Spleen (tissue), 11 donors: ENCODE results near the gene TAF7. TPM values are rescaled to one million over a fixed set of nuclear protein-coding genes. Genes with fewer than 3 reads are reported as not detected.
"Not testable (repeated sequence)": the region's sequence is repeated elsewhere in the genome, so short reads cannot be mapped to it uniquely, and the experiment has no call there.

Experiments
- DNase-seq: peaks from one replicate; pipeline ENCODE4 v3.0.0-alpha.2; 2020
- H3K27ac ChIP-seq, 8 donors: fragments of 200-600 bp; sonication (generic) in 7 of 8; 1 replicate in 4 of 8; 2 replicates in 4 of 8; pipeline versions ENCODE4 v1.5.0 to v1.8.0; 2016 to 2021; ENCODE audit warnings: inconsistent platforms in 4 of 8, mild to moderate bottlenecking in 4 of 8, moderate library complexity in 1 of 8
- H3K27me3 ChIP-seq, 7 donors: fragments of 200-600 bp; sonication (generic) in 6 of 7; replicated peaks in 1 of 7; 1 replicate in 4 of 7; 2 replicates in 3 of 7; pipeline versions ENCODE4 v1.5.0 to v1.8.0; 2016 to 2021; ENCODE audit warnings: inconsistent platforms in 3 of 7, mild to moderate bottlenecking in 1 of 7
- H3K36me3 ChIP-seq, 6 donors: fragments of 200-600 bp; sonication (generic) in 5 of 6; 1 replicate in 4 of 6; 2 replicates in 2 of 6; pipeline versions ENCODE4 v1.5.0 to v1.8.0; 2016 to 2021; ENCODE audit warnings: inconsistent platforms in 2 of 6
- H3K4me1 ChIP-seq, 6 donors: fragments of 200-600 bp; sonication (generic) in 5 of 6; 1 replicate in 3 of 6; 2 replicates in 3 of 6; pipeline versions ENCODE4 v1.5.0 to v1.8.0; 2016 to 2021; ENCODE audit warnings: inconsistent platforms in 3 of 6
- H3K4me3 ChIP-seq, 8 donors: fragments of 200-600 bp; sonication (generic) in 7 of 8; 1 replicate in 4 of 8; 2 replicates in 4 of 8; pipeline versions ENCODE4 v1.5.0 to v1.8.0; 2016 to 2021; ENCODE audit warnings: inconsistent platforms in 4 of 8, mild to moderate bottlenecking in 4 of 8, moderate library complexity in 2 of 8
- H3K9me3 ChIP-seq, 8 donors: fragments of 200-600 bp; sonication (generic) in 7 of 8; 1 replicate in 4 of 8; 2 replicates in 4 of 8; pipeline versions ENCODE4 v1.5.0 to v1.8.0; 2016 to 2021; ENCODE audit warnings: inconsistent platforms in 4 of 8
- CTCF ChIP-seq, 11 experiments: fragments of 200-600 bp in 7 of 11; fragments of 450-650 bp in 4 of 11; sonication (generic) in 4 of 11; IDR thresholded peaks in 8 of 11; conservative IDR thresholded peaks in 3 of 11; 1 replicate in 7 of 11; 2 replicates in 4 of 11; pipeline versions ENCODE4 v1.4.0 to v1.8.0; 2016 to 2021; ENCODE audit warnings: antibody characterized with exemption in 11 of 11, inconsistent platforms in 4 of 11, mild to moderate bottlenecking in 1 of 11
- POLR2A ChIP-seq, 3 donors: fragments of 450-650 bp; IDR thresholded peaks; one replicate each; pipeline ENCODE4 v1.5.1; 2017; ENCODE audit warnings: antibody characterized with exemption in 3 of 3, mild to moderate bottlenecking in 1 of 3
- POLR2AphosphoS5 ChIP-seq, 3 donors: sonication (generic); formaldehyde crosslinking; IDR thresholded peaks; one replicate each; pipeline ENCODE4 v1.5.1; 2017; ENCODE audit warnings: antibody characterized with exemption in 3 of 3
- WGBS, 5 donors: extraction: QIAGEN DNeasy Blood & Tissue Kit in 3 of 5; methylation state at CpG; one replicate each; pipeline versions ENCODE4 v1.1.5 to v1.1.7; 2013 to 2018; 5-methylcytosine and 5-hydroxymethylcytosine counted together
- intact Hi-C: fragments of 100-400 bp; cut with DNase I; formaldehyde crosslinking; loops from one replicate; pipeline ENCODE4 v1.15.0; 2023; ENCODE audit warnings: low total_unique reads
- polyA plus RNA-seq, 3 donors: library from polyadenylated mRNA; stranded (reverse); fragments of 200-250 nt; gene quantifications; one replicate each; pipeline ENCODE4 v1.2.1, GENCODE V29; 2013
- total RNA-seq, 7 donors: library from RNA; depleted of rRNA in 3 of 7; stranded (reverse); fragments of >200 nt in 3 of 7; fragmentation: NEBNext Ultra II Directional in 4 of 7; extraction: Animal tissue kit (Norgen Biotek cat#: 25700) in 4 of 7; gene quantifications; one replicate each; pipeline versions ENCODE4 v1.1.0 to v1.2.1, GENCODE V29; 2016 to 2021
- donor health status: healthy with polysubstance abuse.
- donor health status: DM: no; HTN: no; CAD: no; lungs with moderate emphysema.
- donor health status: DM: no; HTN: no; CAD: no.
- donor health status: Bipolar disorder and iron deficiency.
- donor health status: healthy.
- donor health status: DM: no; HTN: no; CAD: no.
- donor health status: DM: yes; HTN: yes; CAD: no.

Gene TAF7
- total and polyA plus RNA-seq, 10 donors = 67.6 to 112 (median 78.9) TPM

DNA sequence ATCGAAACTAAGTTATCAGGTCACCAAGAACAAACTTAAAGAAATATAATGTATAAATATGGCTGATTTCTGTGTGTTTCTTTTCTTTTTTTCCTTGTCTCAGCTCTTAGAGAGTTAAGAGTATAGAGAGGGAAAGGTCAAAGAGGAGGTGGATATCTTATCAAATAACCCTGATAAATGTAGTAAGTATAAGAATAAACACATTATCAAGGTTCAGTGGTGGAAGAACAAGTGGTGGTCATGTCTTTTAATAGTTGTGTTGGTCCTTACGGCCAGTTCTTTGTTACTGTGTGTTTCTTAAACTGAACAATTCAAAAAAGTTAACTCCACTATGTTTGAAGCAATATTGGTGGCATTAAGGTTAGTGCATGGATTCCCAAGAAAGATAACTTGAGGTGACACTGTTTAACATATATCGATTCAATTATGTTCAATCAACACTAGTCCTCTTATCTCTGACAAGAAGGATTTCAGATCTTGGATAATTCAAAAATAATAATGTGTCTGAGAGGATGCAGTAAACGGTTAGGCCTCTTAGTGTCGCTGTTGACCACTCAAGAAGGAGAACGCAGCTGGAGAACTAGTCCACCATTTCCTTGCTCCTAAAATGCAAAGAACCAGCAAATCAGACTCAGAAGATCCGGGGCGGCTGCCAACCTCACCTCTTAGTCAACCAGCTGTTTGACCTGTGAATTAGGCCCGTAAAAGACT lies 22.8 kb upstream of the TAF7 start, which contains the start of gene PCDHGA3:
Gene PCDHGA3, plus strand, starts transcription at position 588 of the 711 bp plus-strand sequence. CDS start 205 bp downstream, outside the sequence.
- no peaks in the 10 kb centered on the region for H3K36me3 ChIP-seq
- TF ChIP-seq CTCF (IDR thresholded peaks at IDR 0.05 in 8 of 11, conservative IDR thresholded peaks at IDR 0.05 in 3 of 11) (peak in 1 of 11 experiments; percentile 12), POLR2AphosphoS5 (IDR thresholded peaks at IDR 0.05) (no peak)
- H3K4me1 ChIP-seq = no peaks in the 10 kb centered on the region
- no peak within 1 kb of the TSS for H3K27ac ChIP-seq
- H3K4me3 ChIP-seq = peak within 1 kb of the TSS in 2 of 8 donors; percentile 10 to 42
- DNase-seq = no peak
- H3K27me3 ChIP-seq = peaks cover 0 to 100% (median 7%) of the 10 kb centered on the region in 7 donors
- peaks cover 0 to 100% (median 94%) of the 10 kb centered on the region in 8 donors for H3K9me3 ChIP-seq
- 24 to 29% (median 27%) methylated on average over 9 of the region's 9 CpGs for WGBS, 5 donors
- intact Hi-C loops = no loop called here

GRCh38 chr5:141342773-141343172 lies 22.2 kb upstream of the TAF7 start:
- no peak for TF ChIP-seq CTCF (IDR thresholded peaks at IDR 0.05 in 8 of 11, conservative IDR thresholded peaks at IDR 0.05 in 3 of 11)
- no peak for TF ChIP-seq POLR2AphosphoS5 (IDR thresholded peaks at IDR 0.05)
- no peak for TF ChIP-seq POLR2A (IDR thresholded peaks at IDR 0.05)
- Histone ChIP-seq H3K4me3 (no peak overlapping the region), H3K36me3 (no peaks in the 10 kb centered on the region), H3K9me3 (peaks cover 0 to 100% (median 94%) of the 10 kb centered on the region in 8 donors), H3K4me1 (no peaks in the 10 kb centered on the region), H3K27ac (no peak overlapping the region), H3K27me3 (peaks cover 0 to 100% (median 8%) of the 10 kb centered on the region in 7 donors)
- intact Hi-C loops = no loop called here
- no peak for DNase-seq
- 12 to 28% (median 20%) methylated on average over 1 of the region's 1 CpG for WGBS, 5 donors

- peaks cover 0 to 100% (median 92%) of the 10 kb centered on the region in 8 donors for H3K9me3 ChIP-seq
- H3K27me3 ChIP-seq = peaks cover 0 to 100% (median 14%) of the 10 kb centered on the region in 7 donors
- H3K4me3 ChIP-seq, H3K4me1 ChIP-seq, H3K27ac ChIP-seq, H3K36me3 ChIP-seq, DNase-seq, intact Hi-C loops: not testable (repeated sequence)
- WGBS, 5 donors = 47 to 72% (median 62%) methylated on average over 16 to 45 of the region's 45 CpGs
These were observed 20.3 kb upstream of the TAF7 start for GRCh38 chr5:141340781-141341354.

- Histone ChIP-seq H3K36me3 (no peaks in the 10 kb centered on the region), H3K27me3 (peaks cover 0 to 100% (median 24%) of the 10 kb centered on the region in 7 donors), H3K4me3 (peak within 1 kb of the TSS in 4 of 8 donors; percentile 11 to 39 (median 24)), H3K27ac (no peak within 1 kb of the TSS), H3K9me3 (peaks cover 0 to 100% (median 88%) of the 10 kb centered on the region in 8 donors), H3K4me1 (no peaks in the 10 kb centered on the region)
- peak in 2 of 11 experiments; percentile 30 to 38 for TF ChIP-seq CTCF (IDR thresholded peaks at IDR 0.05 in 8 of 11, conservative IDR thresholded peaks at IDR 0.05 in 3 of 11)
- TF ChIP-seq POLR2A (IDR thresholded peaks at IDR 0.05) = no peak
- TF ChIP-seq POLR2AphosphoS5 (IDR thresholded peaks at IDR 0.05) = no peak
- WGBS, 5 donors = 13 to 18% (median 14%) methylated on average over 26 to 27 of the region's 27 CpGs
- intact Hi-C loops = no loop called here
- no peak for DNase-seq
These were observed 18.1 kb upstream of the TAF7 start, which contains the start of gene PCDHGA2 for GRCh38 chr5:141338538-141339306. TSS of gene PCDHGA2 (plus strand) at chr5:141338760.

DNA sequence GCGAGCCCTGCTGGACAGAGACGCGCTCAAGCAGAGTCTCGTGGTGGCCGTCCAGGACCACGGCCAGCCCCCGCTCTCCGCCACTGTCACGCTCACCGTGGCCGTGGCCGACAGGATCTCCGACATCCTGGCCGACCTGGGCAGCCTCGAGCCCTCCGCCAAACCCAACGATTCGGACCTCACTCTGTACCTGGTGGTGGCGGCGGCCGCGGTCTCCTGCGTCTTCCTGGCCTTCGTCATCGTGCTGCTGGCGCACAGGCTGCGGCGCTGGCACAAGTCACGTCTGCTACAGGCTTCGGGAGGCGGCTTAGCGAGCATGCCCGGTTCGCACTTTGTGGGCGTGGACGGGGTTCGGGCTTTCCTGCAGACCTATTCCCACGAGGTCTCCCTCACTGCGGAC lies 12.0 kb upstream of the TAF7 start:
- 36 to 50% (median 39%) methylated on average over 10 to 39 of the region's 39 CpGs for WGBS, 5 donors
- H3K4me3 ChIP-seq, intact Hi-C loops, DNase-seq, H3K4me1 ChIP-seq, H3K27ac ChIP-seq, H3K36me3 ChIP-seq: not testable (repeated sequence)
- Histone ChIP-seq H3K9me3 (peaks cover 0 to 99% (median 90%) of the 10 kb centered on the region in 8 donors), H3K27me3 (peaks cover 0 to 99% (median 28%) of the 10 kb centered on the region in 7 donors)
